KG1 (cell line): ENCODE data around the gene BTBD10.
"Not testable (repeated sequence)": the region's sequence is repeated elsewhere in the genome, so short reads cannot be mapped to it uniquely, and the experiment has no call there.

Experiments
- DNase-seq: peaks from one replicate; lab custom pipeline; 2025; lab: John Stamatoyannopoulos, UW

Gene BTBD10

GRCh38 chr11:13440100-13440855, 22.7 kb downstream of the BTBD10 start:
- DNase-seq, result no peak

DNA sequence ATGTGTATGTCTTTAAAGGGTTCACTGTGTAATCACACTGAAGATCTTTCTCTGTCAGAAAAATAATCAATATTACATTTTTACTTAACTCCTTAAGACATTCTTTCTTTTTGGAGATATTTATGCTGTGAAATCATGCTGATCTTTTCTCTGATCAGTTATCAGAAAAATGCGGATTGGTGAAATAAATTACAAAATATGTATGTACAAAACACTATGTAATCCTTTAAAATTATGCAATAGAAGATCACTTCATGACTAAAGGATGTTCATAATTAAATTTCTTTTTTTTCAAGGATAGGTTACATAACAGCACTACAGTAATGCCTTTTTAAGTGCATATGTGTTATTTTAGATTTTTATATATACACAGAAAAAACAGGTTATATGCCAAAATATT, 24.7 kb downstream of the BTBD10 start:
- DNase-seq, result no peak

DNA sequence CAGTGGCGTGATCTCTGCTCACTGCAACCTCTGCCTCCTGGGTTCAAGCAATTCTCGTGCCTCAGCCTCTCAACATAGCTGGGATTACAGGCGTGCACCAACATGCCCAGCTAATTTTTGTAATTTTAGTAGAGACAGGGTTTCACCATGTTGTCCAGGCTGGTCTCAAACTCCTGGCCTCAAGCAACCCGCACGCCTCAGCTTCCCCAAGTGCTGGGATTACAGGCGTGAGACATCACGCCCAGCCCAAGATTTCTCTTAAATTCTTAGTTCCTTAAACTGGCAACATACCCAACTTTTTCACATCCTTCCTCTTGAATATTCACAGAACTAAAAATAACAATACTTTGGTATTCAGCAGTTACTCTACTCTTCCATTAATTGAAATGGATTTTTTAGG, 26.2 kb downstream of the BTBD10 start:
- not testable (repeated sequence) for DNase-seq

DNA sequence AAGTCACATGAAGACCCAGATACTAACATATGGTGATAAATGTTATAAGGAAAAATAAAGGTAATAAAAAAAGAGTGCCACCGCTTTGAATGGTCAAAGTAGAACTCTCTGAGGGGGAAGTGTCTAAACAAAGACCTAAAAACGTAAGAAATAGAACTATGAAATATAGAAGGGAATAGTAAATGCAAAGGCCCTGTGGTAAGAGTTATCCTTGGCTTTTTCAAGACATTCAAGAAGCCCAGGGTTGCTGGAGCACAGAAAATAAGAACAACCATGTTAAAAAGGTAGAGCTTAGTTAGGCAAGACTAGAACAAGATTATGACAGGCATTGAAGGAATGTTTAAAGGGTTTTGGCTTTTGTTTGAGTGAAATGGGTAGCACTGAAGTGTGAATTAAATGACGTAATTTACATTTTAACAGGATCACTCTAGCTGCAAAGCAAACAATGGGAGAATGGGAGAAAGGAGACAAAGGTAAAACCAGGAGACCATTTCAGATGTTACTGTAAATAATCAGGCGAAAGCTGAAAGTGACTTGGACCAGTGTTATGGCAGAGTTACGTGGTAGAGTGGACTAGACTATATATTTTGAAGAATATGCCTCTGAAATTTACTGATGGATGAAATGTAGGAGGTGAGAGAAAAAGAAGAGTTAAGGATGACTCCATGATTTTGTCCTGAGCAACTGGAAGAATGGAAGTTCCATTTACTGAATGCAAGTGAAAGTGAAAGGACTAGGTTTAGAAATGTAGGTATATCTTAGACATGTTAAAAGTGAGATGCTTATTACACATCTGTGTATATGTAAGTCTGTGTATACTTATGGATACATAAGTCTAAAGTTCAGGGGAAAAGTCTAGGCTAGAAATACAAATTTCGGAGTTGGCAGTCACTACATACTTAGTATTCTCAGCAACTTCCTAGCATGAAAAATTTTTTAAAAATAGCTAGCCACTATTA, 28.5 kb downstream of the BTBD10 start:
- no peak for DNase-seq

- no peak for DNase-seq
These were observed 29.6 kb downstream of the BTBD10 start for GRCh38 chr11:13433437-13433836.

- no peak for DNase-seq
These were observed 33.2 kb downstream of the BTBD10 start for GRCh38 chr11:13429836-13430235.

- no peak for DNase-seq
These were observed 33.7 kb downstream of the BTBD10 start for GRCh38 chr11:13429288-13429687.

DNA sequence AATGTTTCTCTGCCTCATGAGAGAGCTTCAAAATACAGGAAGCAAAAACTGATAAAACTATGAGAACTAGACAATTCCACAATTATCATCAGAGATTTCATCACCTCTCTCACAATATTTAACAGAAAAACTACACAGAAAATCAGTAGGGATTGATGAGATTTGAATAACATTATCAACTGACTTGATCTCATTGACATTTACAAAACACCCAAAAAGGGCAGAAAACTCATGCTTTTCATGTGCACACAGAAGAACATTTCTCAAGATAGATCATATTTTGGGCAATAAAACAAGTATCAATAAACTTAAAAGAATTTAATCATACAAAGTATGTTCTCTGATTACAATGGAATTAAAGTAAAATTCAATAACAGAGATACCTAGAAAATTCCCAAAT, 35.6 kb downstream of the BTBD10 start:
- no peak for DNase-seq

GRCh38 chr11:13423372-13423771, 39.6 kb downstream of the BTBD10 start:
- no peak for DNase-seq

DNA sequence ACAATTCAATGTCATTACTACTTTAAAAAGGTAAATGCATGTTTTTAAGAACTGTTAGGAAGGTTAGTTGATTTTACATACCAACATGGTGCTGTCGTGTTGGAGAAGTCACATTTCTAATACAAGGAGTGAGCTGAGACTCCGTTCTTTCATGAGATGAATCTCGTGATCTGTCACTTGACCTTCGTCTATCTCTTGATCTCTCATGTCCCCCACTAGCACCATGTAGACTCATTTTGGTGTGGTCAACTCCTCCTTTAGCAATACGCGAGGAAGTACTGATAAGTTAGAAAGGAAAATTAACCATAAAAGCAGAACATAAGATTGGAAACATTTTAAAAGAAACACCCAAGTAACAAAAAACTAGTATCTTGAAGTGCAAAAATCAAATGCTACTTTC, 41.5 kb downstream of the BTBD10 start:
- DNase-seq, result no peak

DNA sequence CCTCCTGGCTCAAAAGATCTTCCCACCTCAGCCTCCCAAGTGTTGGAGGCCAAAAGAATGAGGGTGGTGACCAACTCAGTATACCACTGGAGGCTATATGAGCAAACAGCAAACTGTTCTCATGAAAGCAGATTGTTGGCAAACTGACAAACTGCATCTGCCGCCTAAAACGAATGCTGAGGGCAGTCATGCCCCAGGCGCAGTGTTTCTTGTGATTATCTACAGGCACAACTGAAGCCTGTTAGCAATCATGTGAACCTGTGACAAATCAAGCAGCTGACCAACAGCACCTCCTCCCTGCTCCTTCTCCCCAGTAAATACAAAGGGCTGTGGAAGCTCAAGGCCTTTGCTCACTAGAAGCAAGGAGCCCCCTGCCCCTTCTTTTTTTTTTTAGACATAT, 47.8 kb downstream of the BTBD10 start:
- DNase-seq, result no peak

DNA sequence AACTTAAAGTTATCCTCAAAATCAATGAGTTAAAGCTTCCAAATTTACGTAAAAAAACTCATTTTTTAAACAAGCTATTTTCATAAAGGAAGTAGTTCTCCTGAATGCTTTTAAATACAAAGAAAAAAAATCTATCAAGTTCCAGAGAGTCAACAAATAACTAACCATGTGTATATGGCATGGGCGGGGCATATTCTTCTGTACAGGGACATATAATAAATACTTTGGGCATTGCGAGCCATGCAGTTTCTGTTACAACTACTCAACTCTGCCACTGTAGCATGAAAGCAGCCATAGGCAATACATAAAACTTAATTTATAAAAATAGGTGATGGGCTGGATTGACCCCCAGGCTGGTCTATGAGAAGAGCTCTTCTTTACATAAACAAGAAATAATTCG, 57.8 kb downstream of the BTBD10 start:
- DNase-seq, result no peak

GRCh38 chr11:13398335-13398734, 64.7 kb downstream of the BTBD10 start:
- not testable (repeated sequence) for DNase-seq

- DNase-seq, result no peak
These were observed 71.8 kb downstream of the BTBD10 start for GRCh38 chr11:13391217-13391616.

GRCh38 chr11:13388741-13389140, 74.3 kb downstream of the BTBD10 start:
- no peak for DNase-seq

DNA sequence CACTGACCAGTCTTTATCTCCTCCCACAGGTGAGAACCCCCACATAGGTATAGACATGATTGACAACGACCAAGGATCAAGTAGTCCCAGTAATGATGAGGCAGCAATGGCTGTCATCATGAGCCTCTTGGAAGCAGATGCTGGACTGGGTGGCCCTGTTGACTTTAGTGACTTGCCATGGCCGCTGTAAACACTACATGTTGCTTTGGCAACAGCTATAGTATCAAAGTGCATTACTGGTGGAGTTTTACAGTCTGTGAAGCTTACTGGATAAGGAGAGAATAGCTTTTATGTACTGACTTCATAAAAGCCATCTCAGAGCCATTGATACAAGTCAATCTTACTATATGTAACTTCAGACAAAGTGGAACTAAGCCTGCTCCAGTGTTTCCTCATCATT, 76.5 kb downstream of the BTBD10 start:
- DNase-seq, result no peak

- no peak for DNase-seq
These were observed 77.9 kb downstream of the BTBD10 start for GRCh38 chr11:13384908-13385640.

DNA sequence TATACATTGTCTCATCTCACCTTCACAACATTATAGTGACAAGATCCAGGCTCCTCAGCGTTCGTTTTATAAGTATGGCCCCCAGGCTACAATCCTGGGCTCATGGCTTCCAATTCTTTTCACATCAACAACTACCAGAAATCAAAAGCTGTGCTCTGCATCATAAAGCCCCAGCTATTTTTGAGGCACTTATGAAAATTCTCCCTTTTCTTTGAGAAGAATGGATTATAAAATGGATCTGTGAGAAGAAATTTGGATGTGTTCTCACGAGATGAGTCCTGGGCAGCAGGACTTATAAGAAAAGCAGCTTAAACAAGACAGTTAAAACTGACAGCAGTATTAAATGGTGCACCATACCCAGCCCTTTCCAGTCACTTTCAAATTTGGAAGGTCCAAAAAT, 80.3 kb downstream of the BTBD10 start:
- DNase-seq, result no peak

GRCh38 chr11:13380731-13381130, 82.3 kb downstream of the BTBD10 start:
- no peak for DNase-seq

GRCh38 chr11:13378316-13378715, 84.7 kb downstream of the BTBD10 start:
- DNase-seq, result no peak

DNA sequence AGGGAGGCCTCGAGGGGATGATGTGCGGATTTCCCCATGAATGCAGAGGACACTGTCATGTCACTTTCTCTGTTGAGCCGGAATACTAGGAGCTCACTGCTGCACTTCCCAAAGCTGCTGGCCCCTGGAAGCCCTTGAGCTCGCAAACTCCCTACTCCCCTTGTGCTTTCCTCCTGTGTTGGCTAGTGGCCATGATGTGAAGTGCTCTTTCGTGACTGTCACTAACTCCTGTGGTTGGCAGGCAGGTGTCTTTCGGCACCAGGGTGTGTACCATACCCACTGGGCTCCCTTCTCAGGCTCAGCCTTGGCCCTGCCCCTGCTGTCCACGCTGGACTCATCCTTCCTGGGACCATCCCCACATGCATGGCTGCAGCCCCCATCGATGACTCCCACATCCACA, 86.2 kb downstream of the BTBD10 start:
- DNase-seq, result no peak

GRCh38 chr11:13376402-13376801, 86.6 kb downstream of the BTBD10 start:
- no peak for DNase-seq

GRCh38 chr11:13375798-13376197, 87.2 kb downstream of the BTBD10 start:
- no peak for DNase-seq
